ENCODE measurements around the gene WDR19. TPM values are rescaled to one million over a fixed set of nuclear protein-coding genes. Genes with fewer than 3 reads are reported as not detected.

WDR19 gene
- total RNA-seq, 1 donor from 2014 or later = 8.4 TPM

DNA sequence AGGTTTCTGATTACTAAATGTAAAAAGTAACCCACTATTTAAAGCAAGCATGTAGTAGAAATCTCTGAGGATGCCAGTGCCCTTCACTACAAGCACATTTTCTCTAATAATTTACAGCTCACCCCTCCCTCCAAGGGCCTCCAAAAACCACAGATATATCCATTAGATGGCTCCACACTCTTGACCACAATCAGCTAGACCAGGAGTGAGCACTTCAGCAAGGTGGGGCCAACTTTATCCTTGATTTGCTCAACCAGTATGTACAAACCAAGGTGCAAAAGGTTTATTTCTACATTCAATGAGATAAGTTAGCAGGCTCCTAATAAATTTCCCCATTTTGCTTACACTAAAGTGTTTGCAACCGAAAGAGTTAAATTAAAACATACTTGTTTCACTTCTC, 148.0 kb downstream of the WDR19 start:
- ATAC-seq (ENCODE audit: poor library complexity) (no peak), DNase-seq (no peak)
- intact Hi-C loops (cut with DNase I) = no loop called here

GRCh38 chr4:39331191-39331590, 148.9 kb downstream of the WDR19 start:
- ATAC-seq (ENCODE audit: poor library complexity) = no peak
- no peak for DNase-seq
- intact Hi-C loops (cut with DNase I) = no loop called here

Other genes starting within 250 kb of the WDR19 start
- gene TMEM156, start 150.1 kb upstream of the WDR19 start, total RNA-seq = not detected
- 13.2 TPM for gene KLHL5, start 120.3 kb upstream of the WDR19 start, total RNA-seq
- 22.6 TPM for gene RFC1, start 183.8 kb downstream of the WDR19 start, total RNA-seq
- gene KLB, start 224.4 kb downstream of the WDR19 start, total RNA-seq = 0.13 TPM

Measured in Right ventricle myocardium superior (tissue), 1 donor.